ENCODE data around the gene TMEM39B. TPM values are rescaled to one million over a fixed set of nuclear protein-coding genes. Genes with fewer than 3 reads are reported as not detected.
A peak's percentile ranks its signal among the peaks of the same experiment; 100 is the strongest.

TMEM39B gene
- total and polyA plus RNA-seq, 2 of the 4 experiments (the other 2 are of a cell fraction): 6.5 to 28.7 TPM

DNA sequence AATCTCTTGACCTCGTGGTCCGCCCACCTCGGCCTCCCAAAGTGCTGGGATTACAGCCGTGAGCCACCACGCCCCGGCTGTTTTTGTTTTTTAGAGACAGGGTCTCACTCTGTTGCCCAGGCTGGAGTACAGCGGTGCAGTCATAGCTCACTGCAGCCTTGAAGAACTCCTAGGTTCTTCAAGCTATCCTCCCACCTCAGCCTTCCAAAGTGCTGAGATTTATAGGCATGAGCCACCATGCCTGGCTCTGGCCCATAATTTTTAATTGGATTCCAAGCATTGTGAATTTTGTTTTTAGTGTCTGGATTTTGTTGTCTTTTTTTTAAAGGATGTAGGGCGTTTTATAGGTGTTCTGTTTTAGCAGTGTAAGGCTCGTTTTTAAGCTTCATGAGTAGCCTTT, 78.1 kb downstream of the TMEM39B start:
- Histone ChIP-seq H3K79me1 (ENCODE audit: low read depth in 1 of 2, low read length in 2 of 2) (peaks cover 26 to 70% of the 10 kb centered on the region in 2 experiments), H3K18ac (ENCODE audit: low read depth, low read length) (no peak overlapping the region), H3K4me3 (ENCODE audit: insufficient read depth, low read depth, low read length) (no peak overlapping the region), H4K91ac (ENCODE audit: insufficient read depth, low read depth, low read length) (no peak overlapping the region), H3K4me2 (ENCODE audit: low read depth, low read length) (no peak overlapping the region; the same call in 1 of the 2 replicates), H3K14ac (replicated peaks; ENCODE audit: low read depth, low read length) (no peak overlapping the region), H2AK5ac (ENCODE audit: low read depth, low read length) (no peak overlapping the region), H2BK5ac (ENCODE audit: low read depth, low read length, poor library complexity, severe bottlenecking) (no peak overlapping the region), H4K8ac (ENCODE audit: low read depth in 2 of 2, low read length in 2 of 2) (no peak overlapping the region), H4K5ac (ENCODE audit: low read depth, low read length) (no peak overlapping the region), H2BK15ac (ENCODE audit: low read depth, low read length) (no peak overlapping the region), H3K23ac (ENCODE audit: low read depth, low read length) (0 out of 2 replicates have a peak overlapping the region, but pooled peaks have one; percentile 72), H3K4me1 (ENCODE audit: control insufficient read depth, insufficient read depth, low read length) (peaks cover 8% of the 10 kb centered on the region), H3K9me1 (ENCODE audit: insufficient read depth, low read length) (peaks cover 13% of the 10 kb centered on the region), H2AK9ac (replicated peaks; ENCODE audit: low read depth, low read length, poor library complexity) (no peak overlapping the region), H3K27me3 (ENCODE audit: control insufficient read depth, insufficient read depth, low read length) (no peaks in the 10 kb centered on the region), H3K27ac (ENCODE audit: insufficient read depth, low read length) (no peak overlapping the region), H2BK20ac (ENCODE audit: low read depth, low read length) (no peak overlapping the region), H4K20me1 (ENCODE audit: insufficient read depth, low read length) (peaks cover 36% of the 10 kb centered on the region), H2AFZ (replicated peaks; ENCODE audit: low read length, poor library complexity) (no peak overlapping the region), H2BK120ac (ENCODE audit: low read depth, low read length) (no peak overlapping the region), H3K9me3 (ENCODE audit: control insufficient read depth, insufficient read depth, low read length) (no peaks in the 10 kb centered on the region), H3K4ac (ENCODE audit: low read depth, low read length) (no peak overlapping the region), H3K56ac (ENCODE audit: extremely low read depth, insufficient read depth, low read length) (no peak overlapping the region), H3K36me3 (ENCODE audit: control insufficient read depth, insufficient read depth, low read length) (peaks cover 6% of the 10 kb centered on the region; the same call in 1 of the 2 replicates), H3K9ac (ENCODE audit: low read depth, low read length) (no peak overlapping the region)
- WGBS, 2 experiments (ENCODE audit: extremely low coverage in 2 of 2, insufficient read length in 1 of 2): 90% methylated on average over 3 of the region's 9 CpGs; no CpG with 5 or more reads in 1 of the 2 experiments
- dilution Hi-C loops (cut with HindIII; ENCODE audit: low sequenced_read_pairs, unreplicated experiment): no loop called here
- DNase-seq: peak; percentile 15
- TF ChIP-seq RFX5 (IDR thresholded peaks at IDR 0.05; ENCODE audit: low read depth, low read length) (no peak), SMC3 (IDR thresholded peaks at IDR 0.05; ENCODE audit: low read depth, low read length) (no peak), MAZ (IDR thresholded peaks at IDR 0.05; ENCODE audit: borderline replicate concordance, low read depth, low read length) (no peak), NFE2L2 (IDR thresholded peaks at IDR 0.05; ENCODE audit: low read depth, low read length) (no peak), MXI1 (IDR thresholded peaks at IDR 0.05; ENCODE audit: borderline replicate concordance, low read depth, low read length) (no peak), CHD1 (IDR thresholded peaks at IDR 0.05; ENCODE audit: low read depth, low read length) (no peak), RAD21 (IDR thresholded peaks at IDR 0.05; ENCODE audit: low read length) (no peak), FOS (IDR thresholded peaks at IDR 0.05; ENCODE audit: low read depth, low read length) (no peak), CEBPB (IDR thresholded peaks at IDR 0.05; ENCODE audit: low read depth, low read length) (no peak), BHLHE40 (IDR thresholded peaks at IDR 0.05; ENCODE audit: low read depth, low read length) (no peak), POLR2A (IDR thresholded peaks at IDR 0.05; ENCODE audit: low read depth, low read length) (no peak), MAFK (IDR thresholded peaks at IDR 0.05; ENCODE audit: low read depth, low read length) (no peak)
- TF ChIP-seq, protein P1, sequence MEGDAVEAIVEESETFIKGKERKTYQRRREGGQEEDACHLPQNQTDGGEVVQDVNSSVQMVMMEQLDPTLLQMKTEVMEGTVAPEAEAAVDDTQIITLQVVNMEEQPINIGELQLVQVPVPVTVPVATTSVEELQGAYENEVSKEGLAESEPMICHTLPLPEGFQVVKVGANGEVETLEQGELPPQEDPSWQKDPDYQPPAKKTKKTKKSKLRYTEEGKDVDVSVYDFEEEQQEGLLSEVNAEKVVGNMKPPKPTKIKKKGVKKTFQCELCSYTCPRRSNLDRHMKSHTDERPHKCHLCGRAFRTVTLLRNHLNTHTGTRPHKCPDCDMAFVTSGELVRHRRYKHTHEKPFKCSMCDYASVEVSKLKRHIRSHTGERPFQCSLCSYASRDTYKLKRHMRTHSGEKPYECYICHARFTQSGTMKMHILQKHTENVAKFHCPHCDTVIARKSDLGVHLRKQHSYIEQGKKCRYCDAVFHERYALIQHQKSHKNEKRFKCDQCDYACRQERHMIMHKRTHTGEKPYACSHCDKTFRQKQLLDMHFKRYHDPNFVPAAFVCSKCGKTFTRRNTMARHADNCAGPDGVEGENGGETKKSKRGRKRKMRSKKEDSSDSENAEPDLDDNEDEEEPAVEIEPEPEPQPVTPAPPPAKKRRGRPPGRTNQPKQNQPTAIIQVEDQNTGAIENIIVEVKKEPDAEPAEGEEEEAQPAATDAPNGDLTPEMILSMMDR (conservative IDR thresholded peaks at IDR 0.05; ENCODE audit: low read depth, low read length): no peak
- TF ChIP-seq, protein P2, sequence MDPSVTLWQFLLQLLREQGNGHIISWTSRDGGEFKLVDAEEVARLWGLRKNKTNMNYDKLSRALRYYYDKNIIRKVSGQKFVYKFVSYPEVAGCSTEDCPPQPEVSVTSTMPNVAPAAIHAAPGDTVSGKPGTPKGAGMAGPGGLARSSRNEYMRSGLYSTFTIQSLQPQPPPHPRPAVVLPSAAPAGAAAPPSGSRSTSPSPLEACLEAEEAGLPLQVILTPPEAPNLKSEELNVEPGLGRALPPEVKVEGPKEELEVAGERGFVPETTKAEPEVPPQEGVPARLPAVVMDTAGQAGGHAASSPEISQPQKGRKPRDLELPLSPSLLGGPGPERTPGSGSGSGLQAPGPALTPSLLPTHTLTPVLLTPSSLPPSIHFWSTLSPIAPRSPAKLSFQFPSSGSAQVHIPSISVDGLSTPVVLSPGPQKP (IDR thresholded peaks at IDR 0.05; ENCODE audit: borderline replicate concordance, low read depth, low read length): no peak
- intact Hi-C loops (cut with micrococcal nuclease): no loop called here
- POLR2A ChIA-PET (ENCODE audit: unreplicated experiment): no interaction called here
- CTCF ChIA-PET: interaction anchor here (0.6 to 1.1 kb wide), 5 partner anchors 8 to 70 kb away, joined by 3 to 4 read pairs (median 3); partner anchors contain the start of gene KPNA6
- in situ Hi-C loops (cut with MboI; ENCODE audit: low sequenced_read_pairs): no loop called here
- no TSS peak for BruUV-seq (replicated peaks)
- peak; percentile 31; the same call in 1 of the 2 replicates for ATAC-seq (ENCODE audit: low read depth)

Measured in IMR-90 (cell line).